HepG2 (cell line): ENCODE results near the gene CD40. TPM values are rescaled to one million over a fixed set of nuclear protein-coding genes. Genes with fewer than 3 reads are reported as not detected.
A peak's percentile ranks its signal among the peaks of the same experiment; 100 is the strongest.

ENCODE experiments used
- AKAP8 ChIP-seq: sonication (generic); formaldehyde crosslinking; IDR thresholded peaks from 2 replicates; pipeline ENCODE4 v1.5.1; 2020; ENCODE audit warnings: mild to moderate bottlenecking, missing genetic modification reagents
- ATM ChIP-seq: fragments of 450-650 bp; IDR thresholded peaks from 2 replicates; pipeline ENCODE4 v1.7.1; 2017; ENCODE audit warnings: mild to moderate bottlenecking, borderline replicate concordance
- ETS1 ChIP-seq: sonication (generic); formaldehyde crosslinking; IDR thresholded peaks from 2 replicates; pipeline ENCODE4 v1.4.0; 2020; ENCODE audit warnings: missing genetic modification reagents
- KDM3A ChIP-seq: IDR thresholded peaks from 2 replicates; pipeline ENCODE4 v1.6.1; 2018; ENCODE audit warnings: low read depth, missing compliant biosample characterization
- KIAA2018 ChIP-seq: sonication (generic); formaldehyde crosslinking; IDR thresholded peaks from 2 replicates; pipeline ENCODE4 v1.5.0; 2020; ENCODE audit warnings: mild to moderate bottlenecking, missing genetic modification reagents, borderline replicate concordance
- MTA1 ChIP-seq: sonication (generic); formaldehyde crosslinking; IDR thresholded peaks from 2 replicates; pipeline ENCODE4 v1.4.0; 2020; ENCODE audit warnings: missing genetic modification reagents, mild to moderate bottlenecking, borderline replicate concordance
- NFE2L2 ChIP-seq: fragments of 150-350 bp; IDR thresholded peaks from 2 replicates; pipeline ENCODE4 v1.6.1; 2014; ENCODE audit warnings: low read length
- POLR2A ChIP-seq, 2 experiments: IDR thresholded peaks; 2 replicates each; pipeline ENCODE4 v1.6.1; 2011; ENCODE audit warnings: low read depth in 2 of 2, low read length in 2 of 2, mild to moderate bottlenecking in 1 of 2, moderate library complexity in 1 of 2; ENCODE audit not compliant: insufficient read depth in 1 of 2
- REST ChIP-seq, 2 experiments: IDR thresholded peaks; 2 replicates each; pipeline ENCODE4 v1.6.1; 2011 to 2012; ENCODE audit warnings: low read length in 2 of 2, borderline replicate concordance in 1 of 2, low read depth in 1 of 2, mild to moderate bottlenecking in 1 of 2, moderate library complexity in 1 of 2
- SETDB1 ChIP-seq: sonication (generic); formaldehyde crosslinking; IDR thresholded peaks from 2 replicates; pipeline ENCODE4 v1.5.1; 2020; ENCODE audit warnings: missing genetic modification reagents, mild to moderate bottlenecking, borderline replicate concordance
- ZFP36 ChIP-seq: fragments of 150-350 bp; IDR thresholded peaks from 2 replicates; pipeline ENCODE4 v1.6.1; 2018; ENCODE audit warnings: borderline replicate concordance, low read length, low read depth; ENCODE audit not compliant: partially characterized antibody
- ZNF317 ChIP-seq: sonication (generic); formaldehyde crosslinking; IDR thresholded peaks from 2 replicates; pipeline ENCODE4 v1.5.0; 2020; ENCODE audit warnings: mild to moderate bottlenecking, missing genetic modification reagents
- ZNF510 ChIP-seq: sonication (generic); formaldehyde crosslinking; IDR thresholded peaks from 2 replicates; pipeline ENCODE4 v1.4.0; 2020; ENCODE audit warnings: low read depth, mild to moderate bottlenecking, missing genetic modification reagents
- ZNF543 ChIP-seq: sonication (generic); formaldehyde crosslinking; IDR thresholded peaks from 2 replicates; pipeline ENCODE4 v1.4.0; 2020; ENCODE audit warnings: mild to moderate bottlenecking, missing genetic modification reagents
- ZNF644 ChIP-seq: IDR thresholded peaks from 2 replicates; pipeline ENCODE4 v1.6.1; 2016; ENCODE audit warnings: low read depth
- ZNF709 ChIP-seq: sonication (generic); formaldehyde crosslinking; IDR thresholded peaks from 2 replicates; pipeline ENCODE4 v1.5.0; 2020; ENCODE audit warnings: mild to moderate bottlenecking, missing genetic modification reagents
- polyA plus RNA-seq, 8 experiments: library from polyadenylated mRNA; depleted of rRNA in 3 of 8; stranded (reverse) in 7 of 8; unstranded in 1 of 8; fragments of >200 nt; fragmentation: Illumina TruSeq in 4 of 8; extraction: Trizol in 4 of 8; gene quantifications; 2 replicates each; pipeline versions ENCODE4 v1.2.1 to v1.2.3, GENCODE V29; 2011 to 2016; ENCODE audit warnings: low read depth in 4 of 8, missing spikeins in 1 of 8, mixed read lengths in 1 of 8; ENCODE audit not compliant: insufficient read depth in 1 of 8
- total RNA-seq, 5 experiments: library from RNA; depleted of rRNA; stranded (reverse); fragments of >200 nt; fragmentation: Illumina TruSeq; extraction: Trizol; gene quantifications; 2 replicates each; pipeline ENCODE4 v1.2.3, GENCODE V29; 2016; ENCODE audit warnings: low read depth in 1 of 5

Gene CD40
- total and polyA plus RNA-seq, 2 of the 13 experiments (the other 11 are each of a cell fraction or from before 2014, with no cell fraction given) = 4.6 to 13.4 TPM

- TF ChIP-seq KIAA2018 (CRISPR knock-in tag) (no peak), POLR2A (IDR thresholded peaks at IDR 0.05; ENCODE audit: insufficient read depth in 1 of 2, low read depth in 2 of 2, low read length in 2 of 2) (peak; percentile 26 to 86; a peak in 2 of 4 replicates), ETS1 (CRISPR knock-in tag) (no peak), NFE2L2 (no peak), ATM (no peak), SETDB1 (CRISPR knock-in tag) (no peak), ZNF709 (CRISPR knock-in tag) (no peak), REST (IDR thresholded peaks at IDR 0.05; ENCODE audit: borderline replicate concordance in 1 of 2, low read depth in 1 of 2, low read length in 2 of 2) (no peak), KDM3A (CRISPR knock-in tag) (no peak), ZNF543 (peak; percentile 100), AKAP8 (no peak), ZNF644 (CRISPR knock-in tag) (no peak), ZNF510 (CRISPR knock-in tag) (no peak), ZNF317 (CRISPR knock-in tag) (no peak), MTA1 (CRISPR knock-in tag) (0 out of 2 replicates have a peak, but pooled peaks have one; percentile 43), ZFP36 (no peak)
These were observed at the start of gene CD40 (continued) for GRCh38 chr20:46117704-46118467.
